ENCODE data around the gene UBE2Q1.

UBE2Q1 gene

GRCh38 chr1:154517661-154518060 lies 40.8 kb downstream of the UBE2Q1 start:
- Histone ChIP-seq H3K27ac (replicated peaks) (no peak overlapping the region), H3K4me3 (replicated peaks; ENCODE audit: insufficient read depth, low read length) (no peak overlapping the region), H3K27me3 (ENCODE audit: insufficient read depth, poor library complexity, severe bottlenecking) (peaks cover 2% of the 10 kb centered on the region)
- TF ChIP-seq CTCF (IDR thresholded peaks at IDR 0.05; ENCODE audit: insufficient read depth, low read length), result no peak
- TF ChIP-seq SPI1 (IDR thresholded peaks at IDR 0.05; ENCODE audit: borderline replicate concordance, low read depth), result no peak
- no peak for TF ChIP-seq GABPA (IDR thresholded peaks at IDR 0.05; ENCODE audit: low read depth)
- no peak for TF ChIP-seq POLR2AphosphoS5 (IDR thresholded peaks at IDR 0.05; ENCODE audit: low read depth)
- no peak for TF ChIP-seq REST (IDR thresholded peaks at IDR 0.05; ENCODE audit: insufficient replicate concordance, low read depth)
- no peak for DNase-seq (ENCODE audit: low read depth in 1 of 2, low spot score in 1 of 2)

GRCh38 chr1:154514066-154514553 lies 44.4 kb downstream of the UBE2Q1 start:
- TF ChIP-seq CTCF (IDR thresholded peaks at IDR 0.05; ENCODE audit: insufficient read depth, low read length), result no peak
- TF ChIP-seq SPI1 (IDR thresholded peaks at IDR 0.05; ENCODE audit: borderline replicate concordance, low read depth), result no peak
- no peak for TF ChIP-seq GABPA (IDR thresholded peaks at IDR 0.05; ENCODE audit: low read depth)
- TF ChIP-seq REST (IDR thresholded peaks at IDR 0.05; ENCODE audit: insufficient replicate concordance, low read depth), result no peak
- no peak for TF ChIP-seq POLR2AphosphoS5 (IDR thresholded peaks at IDR 0.05; ENCODE audit: low read depth)
- no peak for DNase-seq (ENCODE audit: low read depth in 1 of 2, low spot score in 1 of 2)
- Histone ChIP-seq H3K27ac (replicated peaks) (no peak overlapping the region), H3K4me3 (replicated peaks; ENCODE audit: insufficient read depth, low read length) (no peak overlapping the region), H3K27me3 (ENCODE audit: insufficient read depth, poor library complexity, severe bottlenecking) (peaks cover 5% of the 10 kb centered on the region)

- H3K4me3 ChIP-seq (replicated peaks; ENCODE audit: insufficient read depth, low read length), result no peak overlapping the region
- H3K27me3 ChIP-seq (ENCODE audit: insufficient read depth, poor library complexity, severe bottlenecking), result peaks cover 6% of the 10 kb centered on the region
- H3K27ac ChIP-seq (replicated peaks), result no peak overlapping the region
- TF ChIP-seq CTCF (IDR thresholded peaks at IDR 0.05; ENCODE audit: insufficient read depth, low read length) (no peak), SPI1 (IDR thresholded peaks at IDR 0.05; ENCODE audit: borderline replicate concordance, low read depth) (no peak), REST (IDR thresholded peaks at IDR 0.05; ENCODE audit: insufficient replicate concordance, low read depth) (no peak)
- no peak for DNase-seq (ENCODE audit: low read depth in 1 of 2, low spot score in 1 of 2)
Observed at GRCh38 chr1:154512760-154513159, 45.7 kb downstream of the UBE2Q1 start.
